H9 (cell line): ENCODE results near the gene ZNF488. TPM values are rescaled to one million over a fixed set of nuclear protein-coding genes. Genes with fewer than 3 reads are reported as not detected.

Source experiments
- DNase-seq: peaks from one replicate; pipeline ENCODE4 v3.0.0-alpha.2; 2017
- H2AFZ ChIP-seq: one replicate; pipeline ENCODE4 v1.6.1; 2013; ENCODE audit warnings: mild to moderate bottlenecking, low read length, control low read depth, moderate library complexity
- H2AK5ac ChIP-seq: 2 replicates; pipeline ENCODE4 v1.6.1; 2013; ENCODE audit warnings: low read length, control low read depth, mixed read lengths; ENCODE audit not compliant: insufficient read length
- H2BK120ac ChIP-seq: one replicate; pipeline ENCODE4 v1.6.1; 2013; ENCODE audit warnings: low read depth, mild to moderate bottlenecking, low read length, control low read depth, inconsistent platforms; ENCODE audit not compliant: poor library complexity, severe bottlenecking
- H2BK12ac ChIP-seq: 2 replicates; pipeline ENCODE4 v1.6.1; 2013; ENCODE audit warnings: low read length, control low read depth, mixed read lengths, low read depth; ENCODE audit not compliant: insufficient read length
- H2BK15ac ChIP-seq: 2 replicates; pipeline ENCODE4 v1.6.1; 2013; ENCODE audit warnings: low read depth, low read length, control low read depth
- H2BK20ac ChIP-seq: one replicate; pipeline ENCODE4 v1.6.1; 2013; ENCODE audit warnings: low read depth, mild to moderate bottlenecking, low read length, control low read depth, inconsistent platforms; ENCODE audit not compliant: poor library complexity, severe bottlenecking
- H2BK5ac ChIP-seq: 2 replicates; pipeline ENCODE4 v1.6.1; 2013; ENCODE audit warnings: low read length, control low read depth, mixed read lengths; ENCODE audit not compliant: insufficient read length
- H3K14ac ChIP-seq: 2 replicates; pipeline ENCODE4 v1.6.1; 2013; ENCODE audit warnings: low read length, control low read depth; ENCODE audit not compliant: insufficient read depth
- H3K18ac ChIP-seq: 2 replicates; pipeline ENCODE4 v1.6.1; 2013; ENCODE audit warnings: low read depth, mild to moderate bottlenecking, mixed read lengths, low read length, control low read depth; ENCODE audit not compliant: insufficient read length
- H3K23ac ChIP-seq: 2 replicates; pipeline ENCODE4 v1.6.1; 2013; ENCODE audit warnings: low read length, control low read depth, mixed read lengths, low read depth; ENCODE audit not compliant: insufficient read length
- H3K23me2 ChIP-seq: 2 replicates; pipeline ENCODE4 v1.6.1; 2013; ENCODE audit warnings: low read depth, mild to moderate bottlenecking, mixed read lengths, low read length, control low read depth; ENCODE audit not compliant: insufficient read length, poor library complexity, severe bottlenecking
- H3K27ac ChIP-seq: 2 replicates; pipeline ENCODE4 v1.5.1; 2013; ENCODE audit warnings: low read length, control low read depth, mixed read lengths, low read depth; ENCODE audit not compliant: insufficient read length
- H3K27me3 ChIP-seq: 2 replicates; pipeline ENCODE4 v1.6.1; 2013; ENCODE audit warnings: low read length, control low read depth, inconsistent platforms; ENCODE audit not compliant: insufficient read depth
- H3K4ac ChIP-seq: 2 replicates; pipeline ENCODE4 v1.6.1; 2013; ENCODE audit warnings: low read depth, mild to moderate bottlenecking, control low read depth, inconsistent platforms, low read length, moderate library complexity
- H3K4me1 ChIP-seq: 2 replicates; pipeline ENCODE4 v1.6.1; 2013; ENCODE audit warnings: low read length, control low read depth, inconsistent platforms; ENCODE audit not compliant: insufficient read depth
- H3K4me2 ChIP-seq: 2 replicates; pipeline ENCODE4 v1.6.1; 2013; ENCODE audit warnings: low read length, control low read depth, mixed read lengths; ENCODE audit not compliant: insufficient read length, insufficient read depth
- H3K56ac ChIP-seq: 2 replicates; pipeline ENCODE4 v1.6.1; 2013; ENCODE audit warnings: low read depth, mild to moderate bottlenecking, mixed read lengths, low read length, control low read depth; ENCODE audit not compliant: insufficient read length
- H3K79me1 ChIP-seq: 2 replicates; pipeline ENCODE4 v1.6.1; 2013; ENCODE audit warnings: low read depth, mild to moderate bottlenecking, moderate library complexity, low read length, control low read depth, inconsistent platforms; ENCODE audit not compliant: insufficient read depth, poor library complexity, severe bottlenecking
- H3K79me2 ChIP-seq: 2 replicates; pipeline ENCODE4 v1.6.1; 2013; ENCODE audit warnings: low read length, control low read depth, inconsistent platforms; ENCODE audit not compliant: insufficient read depth
- H3K9ac ChIP-seq: 2 replicates; pipeline ENCODE4 v1.6.1; 2013; ENCODE audit warnings: low read length, control low read depth, mixed read lengths; ENCODE audit not compliant: insufficient read length; ENCODE audit errors: extremely low read depth
- H3K9me3 ChIP-seq: one replicate; pipeline ENCODE4 v1.6.1; 2013; ENCODE audit warnings: low read depth, low read length, inconsistent platforms; ENCODE audit not compliant: control insufficient read depth
- H3T11ph ChIP-seq: one replicate; pipeline ENCODE4 v1.6.1; 2013; ENCODE audit warnings: mild to moderate bottlenecking, low read length, control low read depth, inconsistent platforms
- H4K20me1 ChIP-seq: one replicate; pipeline ENCODE4 v1.6.1; 2013; ENCODE audit not compliant: control insufficient read depth, insufficient read length, insufficient read depth
- H4K5ac ChIP-seq: 2 replicates; pipeline ENCODE4 v1.6.1; 2013; ENCODE audit warnings: low read depth, mild to moderate bottlenecking, mixed read lengths, low read length, control low read depth; ENCODE audit not compliant: insufficient read length
- H4K8ac ChIP-seq: replicated peaks from 2 replicates; pipeline ENCODE4 v1.6.1; 2013; ENCODE audit warnings: low read length, control low read depth, mixed read lengths, low read depth; ENCODE audit not compliant: insufficient read length
- H4K91ac ChIP-seq: 2 replicates; pipeline ENCODE4 v1.6.1; 2013; ENCODE audit warnings: low read depth, mild to moderate bottlenecking, moderate library complexity, mixed read lengths, low read length, control low read depth; ENCODE audit not compliant: insufficient read length
- H3K27ac Mint-ChIP-seq, 3 experiments: 2 replicates in 2 of 3; 3 replicates in 1 of 3; pipeline ENCODE4 v1.8.0; 2020 to 2021; ENCODE audit warnings: mixed read lengths in 3 of 3, mild to moderate bottlenecking in 1 of 3, moderate library complexity in 1 of 3
- H3K27me3 Mint-ChIP-seq: 2 replicates; pipeline ENCODE4 v1.8.0; 2021; ENCODE audit warnings: low read depth, mild to moderate bottlenecking, moderate library complexity, mixed read lengths
- H3K36me3 Mint-ChIP-seq, 3 experiments: 2 replicates in 2 of 3; 3 replicates in 1 of 3; pipeline ENCODE4 v1.8.0; 2020 to 2021; ENCODE audit warnings: low read depth in 3 of 3, mixed read lengths in 3 of 3; ENCODE audit not compliant: insufficient read depth in 1 of 3
- H3K4me1 Mint-ChIP-seq, 2 experiments: 2 replicates each; pipeline ENCODE4 v1.8.0; 2020; ENCODE audit warnings: mixed read lengths in 2 of 2
- H3K4me3 Mint-ChIP-seq, 2 experiments: 2 replicates in 1 of 2; 3 replicates in 1 of 2; pipeline ENCODE4 v1.8.0; 2020 to 2021; ENCODE audit warnings: mild to moderate bottlenecking in 2 of 2, mixed read lengths in 2 of 2, moderate library complexity in 1 of 2
- H3K9me3 Mint-ChIP-seq, 2 experiments: 2 replicates in 1 of 2; 3 replicates in 1 of 2; pipeline ENCODE4 v1.8.0; 2020; ENCODE audit warnings: mild to moderate bottlenecking in 2 of 2, mixed read lengths in 2 of 2, moderate library complexity in 1 of 2
- CTCF ChIP-seq: fragments of 200-600 bp; sonication (generic); conservative IDR thresholded peaks from 3 replicates; pipeline ENCODE4 v1.8.0; 2021; ENCODE audit warnings: antibody characterized with exemption, mild to moderate bottlenecking
- WGBS: extraction: QIAGEN DNeasy Blood & Tissue Kit; methylation state at CpG from one replicate; pipeline ENCODE4 v1.1.7; 2013; ENCODE audit warnings: missing lambda C conversion rate, low lambda C conversion rate, mixed read lengths; ENCODE audit not compliant: insufficient read length; ENCODE audit errors: extremely low coverage; 5-methylcytosine and 5-hydroxymethylcytosine counted together
- total RNA-seq: library from RNA; stranded (reverse); gene quantifications from 2 replicates; pipeline ENCODE4 v1.2.1, GENCODE V29; 2021

Gene ZNF488
- total RNA-seq, 1 experiment from 2014 or later, result 2.9 TPM

GRCh38 chr10:47359101-47359500 lies 25.0 kb downstream of the ZNF488 start:
- no peak overlapping the region for H4K5ac ChIP-seq
- no peaks in the 10 kb centered on the region for H3K27me3 ChIP-seq
- H3K4me2 ChIP-seq, result no peak overlapping the region
- no CpG with 5 or more reads among the region's 2 CpGs for WGBS
- H3K4me1 Mint-ChIP-seq, result peaks cover 7 to 11% of the 10 kb centered on the region in 2 experiments
- H3K56ac ChIP-seq, result no peak overlapping the region
- no peak overlapping the region for H2AFZ ChIP-seq
- H3K4me3 Mint-ChIP-seq, result no peak overlapping the region
- H2BK15ac ChIP-seq, result no peak overlapping the region
- H2BK12ac ChIP-seq, result no peak overlapping the region
- no peak overlapping the region for H3K27ac ChIP-seq
- H3K23ac ChIP-seq, result no peak overlapping the region
- no peak overlapping the region for H2BK20ac ChIP-seq
- H3K79me1 ChIP-seq, result no peaks in the 10 kb centered on the region
- no peaks in the 10 kb centered on the region for H3K4me1 ChIP-seq
- H4K91ac ChIP-seq, result no peak overlapping the region
- H3T11ph ChIP-seq, result no peak overlapping the region
- no peaks in the 10 kb centered on the region for H3K36me3 Mint-ChIP-seq
- no peak overlapping the region for H3K4ac ChIP-seq
- H4K8ac ChIP-seq, result no peak overlapping the region
- DNase-seq, result no peak
- no peaks in the 10 kb centered on the region for H3K79me2 ChIP-seq
- H2AK5ac ChIP-seq, result no peak overlapping the region
- no peak overlapping the region for H3K9ac ChIP-seq
- H3K23me2 ChIP-seq, result no peaks in the 10 kb centered on the region
- no peak overlapping the region for H2BK120ac ChIP-seq
- no peaks in the 10 kb centered on the region for H3K9me3 ChIP-seq
- peak overlapping the region in 1 of 3 experiments; percentile 7; a peak in 1 of 7 replicates for H3K27ac Mint-ChIP-seq
- no peak for TF ChIP-seq CTCF
- no peak overlapping the region for H3K18ac ChIP-seq
- no peaks in the 10 kb centered on the region for H3K27me3 Mint-ChIP-seq
- H4K20me1 ChIP-seq, result no peaks in the 10 kb centered on the region
- no peaks in the 10 kb centered on the region for H3K9me3 Mint-ChIP-seq
- no peak overlapping the region for H3K14ac ChIP-seq
- H2BK5ac ChIP-seq, result no peak overlapping the region
